Esophagus muscularis mucosa (tissue), 4 donors: ENCODE measurements around the gene PTGER2.

Experiments
- CTCF ChIP-seq, 3 experiments: fragments of 200-600 bp in 2 of 3; fragments of 450-650 bp in 1 of 3; sonication (generic) in 2 of 3; IDR thresholded peaks; one replicate each; pipeline ENCODE4 v1.5.1; 2017 to 2019; ENCODE audit warnings: antibody characterized with exemption in 3 of 3, mild to moderate bottlenecking in 2 of 3, moderate library complexity in 1 of 3
- EP300 ChIP-seq: sonication (generic); formaldehyde crosslinking; IDR thresholded peaks from one replicate; pipeline ENCODE4 v1.6.1; 2017; ENCODE audit warnings: antibody characterized with exemption
- POLR2A ChIP-seq: fragments of 450-650 bp; IDR thresholded peaks from one replicate; pipeline ENCODE4 v1.6.1; 2017; ENCODE audit warnings: antibody characterized with exemption, moderate library complexity, mild to moderate bottlenecking, low read depth
- POLR2AphosphoS5 ChIP-seq, 2 donors: sonication (generic); formaldehyde crosslinking; IDR thresholded peaks; one replicate each; pipeline ENCODE4 v1.6.1; 2017; ENCODE audit warnings: antibody characterized with exemption in 2 of 2

GRCh38 chr14:52333823-52334657 is 19.9 kb downstream of the PTGER2 start:
- TF ChIP-seq CTCF (IDR thresholded peaks at IDR 0.05) (no peak), EP300 (no peak), POLR2A (no peak), POLR2AphosphoS5 (IDR thresholded peaks at IDR 0.05) (no peak)
